ENCODE results near the gene HIF1AN.

GRCh38 chr10:100598166-100598565 lies 62.4 kb downstream of the HIF1AN start:
- TF ChIP-seq CTCF (IDR thresholded peaks at IDR 0.05; ENCODE audit: insufficient read depth, low read length, poor library complexity, severe bottlenecking) (no peak), EZH2phosphoT487 (conservative IDR thresholded peaks at IDR 0.05; ENCODE audit: low read length) (no peak)

All from SU-DHL-6 (cell line).